ENCODE data around the gene FRMD5. TPM values are rescaled to one million over a fixed set of nuclear protein-coding genes. Genes with fewer than 3 reads are reported as not detected.

Gene FRMD5
- total RNA-seq, 1 experiment from 2014 or later, result 3.9 TPM

- H3K4me1 ChIP-seq (ENCODE audit: insufficient read depth, low read length), result no peaks in the 10 kb centered on the region; the same call in 1 of the 2 replicates
- no peak overlapping the region for H2BK5ac ChIP-seq (ENCODE audit: insufficient read length, low read length)
- H3K23ac ChIP-seq (ENCODE audit: insufficient read length, low read depth, low read length), result no peak overlapping the region
- no peak overlapping the region for H2BK120ac ChIP-seq (ENCODE audit: low read depth, low read length, poor library complexity, severe bottlenecking)
- H3K14ac ChIP-seq (ENCODE audit: insufficient read depth, low read length), result no peak overlapping the region
- no peaks in the 10 kb centered on the region for H3K27me3 ChIP-seq (ENCODE audit: insufficient read depth, low read length)
- H3K36me3 Mint-ChIP-seq (ENCODE audit: insufficient read depth in 1 of 3, low read depth in 3 of 3), result peaks cover 0 to 14% (median 9%) of the 10 kb centered on the region in 3 experiments; a peak in 4 of 7 replicates
- H4K91ac ChIP-seq (ENCODE audit: insufficient read length, low read depth, low read length), result no peak overlapping the region
- no peak overlapping the region for H4K5ac ChIP-seq (ENCODE audit: insufficient read length, low read depth, low read length)
- no peaks in the 10 kb centered on the region for H3K23me2 ChIP-seq (ENCODE audit: insufficient read length, low read depth, low read length, poor library complexity, severe bottlenecking)
- TF ChIP-seq, protein P1, sequence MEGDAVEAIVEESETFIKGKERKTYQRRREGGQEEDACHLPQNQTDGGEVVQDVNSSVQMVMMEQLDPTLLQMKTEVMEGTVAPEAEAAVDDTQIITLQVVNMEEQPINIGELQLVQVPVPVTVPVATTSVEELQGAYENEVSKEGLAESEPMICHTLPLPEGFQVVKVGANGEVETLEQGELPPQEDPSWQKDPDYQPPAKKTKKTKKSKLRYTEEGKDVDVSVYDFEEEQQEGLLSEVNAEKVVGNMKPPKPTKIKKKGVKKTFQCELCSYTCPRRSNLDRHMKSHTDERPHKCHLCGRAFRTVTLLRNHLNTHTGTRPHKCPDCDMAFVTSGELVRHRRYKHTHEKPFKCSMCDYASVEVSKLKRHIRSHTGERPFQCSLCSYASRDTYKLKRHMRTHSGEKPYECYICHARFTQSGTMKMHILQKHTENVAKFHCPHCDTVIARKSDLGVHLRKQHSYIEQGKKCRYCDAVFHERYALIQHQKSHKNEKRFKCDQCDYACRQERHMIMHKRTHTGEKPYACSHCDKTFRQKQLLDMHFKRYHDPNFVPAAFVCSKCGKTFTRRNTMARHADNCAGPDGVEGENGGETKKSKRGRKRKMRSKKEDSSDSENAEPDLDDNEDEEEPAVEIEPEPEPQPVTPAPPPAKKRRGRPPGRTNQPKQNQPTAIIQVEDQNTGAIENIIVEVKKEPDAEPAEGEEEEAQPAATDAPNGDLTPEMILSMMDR (conservative IDR thresholded peaks at IDR 0.05), result no peak
- H3K4ac ChIP-seq (ENCODE audit: low read depth, low read length), result no peak overlapping the region
- H3K4me3 Mint-ChIP-seq, result no peak overlapping the region
- no peak overlapping the region for H2BK12ac ChIP-seq (ENCODE audit: insufficient read length, low read depth, low read length)
- no CpG with 5 or more reads among the region's 5 CpGs for WGBS (ENCODE audit: extremely low coverage, insufficient read length, low lambda C conversion rate)
- no peaks in the 10 kb centered on the region for H3K79me2 ChIP-seq (ENCODE audit: insufficient read depth, low read length)
- DNase-seq, result no peak
- no peak overlapping the region for H3K27ac Mint-ChIP-seq
- no peaks in the 10 kb centered on the region for H3K27me3 Mint-ChIP-seq (ENCODE audit: low read depth)
- no peak overlapping the region for H2BK20ac ChIP-seq (ENCODE audit: low read depth, low read length, poor library complexity, severe bottlenecking)
- no peaks in the 10 kb centered on the region for H3K9me3 ChIP-seq (ENCODE audit: control insufficient read depth, low read depth, low read length)
- H3K27ac ChIP-seq (ENCODE audit: insufficient read length, low read depth, low read length), result no peak overlapping the region
- no peak overlapping the region for H3K56ac ChIP-seq (ENCODE audit: insufficient read length, low read depth, low read length)
- H3K9me3 Mint-ChIP-seq, result no peaks in the 10 kb centered on the region
- H2BK15ac ChIP-seq (ENCODE audit: low read depth, low read length), result no peak overlapping the region
- no peak overlapping the region for H3T11ph ChIP-seq (ENCODE audit: low read length)
- H4K8ac ChIP-seq (replicated peaks; ENCODE audit: insufficient read length, low read depth, low read length), result no peak overlapping the region
- no peaks in the 10 kb centered on the region for H3K79me1 ChIP-seq (ENCODE audit: insufficient read depth, low read depth, low read length, poor library complexity, severe bottlenecking)
- no peak overlapping the region for H2AFZ ChIP-seq (ENCODE audit: low read length)
- no peaks in the 10 kb centered on the region for H4K20me1 ChIP-seq (ENCODE audit: control insufficient read depth, insufficient read depth, insufficient read length)
- no peak overlapping the region for H3K4me2 ChIP-seq (ENCODE audit: insufficient read depth, insufficient read length, low read length)
- no peak overlapping the region for H3K18ac ChIP-seq (ENCODE audit: insufficient read length, low read depth, low read length)
- no peak overlapping the region for H2AK5ac ChIP-seq (ENCODE audit: insufficient read length, low read length)
- H3K9ac ChIP-seq (ENCODE audit: extremely low read depth, insufficient read length, low read length), result no peak overlapping the region
- H3K4me1 Mint-ChIP-seq, result peaks cover 8% of the 10 kb centered on the region in 2 experiments; a peak in 3 of 4 replicates
These were observed 299.5 kb downstream of the FRMD5 start for GRCh38 chr15:43895586-43895985.
